Hepatocyte (in vitro differentiated cells): ENCODE results near the gene PHLDA2. TPM values are rescaled to one million over a fixed set of nuclear protein-coding genes. Genes with fewer than 3 reads are reported as not detected.

ENCODE experiments used
- DNase-seq: peaks from one replicate; pipeline ENCODE4 v3.0.0-alpha.2; 2016; ENCODE audit warnings: low spot score
- H2AFZ ChIP-seq: fragments of 200-600 bp; sonication (generic); 2 replicates; pipeline ENCODE4 v1.6.0; 2016; ENCODE audit warnings: antibody characterized with exemption, mild to moderate bottlenecking
- H3K27ac ChIP-seq: fragments of 200-600 bp; sonication (generic); 2 replicates; pipeline ENCODE4 v1.5.1; 2016; ENCODE audit warnings: mild to moderate bottlenecking
- H3K27me3 ChIP-seq: fragments of 200-600 bp; sonication (generic); 2 replicates; pipeline ENCODE4 v1.6.1; 2016
- H3K36me3 ChIP-seq: fragments of 200-600 bp; sonication (generic); replicated peaks from 2 replicates; pipeline ENCODE4 v1.5.1; 2016; ENCODE audit warnings: low read depth; ENCODE audit not compliant: insufficient read depth
- H3K4me1 ChIP-seq: fragments of 200-600 bp; sonication (generic); 2 replicates; pipeline ENCODE4 v1.5.1; 2016; ENCODE audit warnings: mild to moderate bottlenecking, moderate library complexity; ENCODE audit not compliant: insufficient read depth
- H3K4me2 ChIP-seq: fragments of 200-600 bp; sonication (generic); 2 replicates; pipeline ENCODE4 v1.6.0; 2016
- H3K4me3 ChIP-seq: fragments of 200-600 bp; sonication (generic); 2 replicates; pipeline ENCODE4 v1.5.1; 2016; ENCODE audit warnings: mild to moderate bottlenecking
- H3K79me2 ChIP-seq: fragments of 200-600 bp; sonication (generic); 2 replicates; pipeline ENCODE4 v1.6.0; 2017; ENCODE audit warnings: mild to moderate bottlenecking
- H3K9me2 ChIP-seq: fragments of 200-600 bp; sonication (generic); replicated peaks from 2 replicates; pipeline ENCODE4 v1.6.0; 2017; ENCODE audit warnings: mild to moderate bottlenecking; ENCODE audit not compliant: insufficient read depth
- H3K9me3 ChIP-seq: fragments of 200-600 bp; sonication (generic); 2 replicates; pipeline ENCODE4 v1.5.1; 2016; ENCODE audit warnings: low read depth, mild to moderate bottlenecking
- H4K20me1 ChIP-seq: fragments of 200-600 bp; sonication (generic); 2 replicates; pipeline ENCODE4 v1.6.0; 2016; ENCODE audit warnings: mild to moderate bottlenecking; ENCODE audit not compliant: insufficient read depth, poor library complexity, severe bottlenecking
- EZH2 ChIP-seq: fragments of 200-600 bp; sonication (generic); IDR thresholded peaks from 2 replicates; pipeline ENCODE4 v1.6.1; 2016; ENCODE audit warnings: antibody characterized with exemption, mild to moderate bottlenecking, borderline replicate concordance
- EZH2phosphoT487 ChIP-seq: fragments of 200-600 bp; sonication (generic); IDR thresholded peaks from one replicate; pipeline ENCODE4 v1.6.1; 2018; ENCODE audit warnings: antibody characterized with exemption, mild to moderate bottlenecking, low read depth, moderate library complexity; ENCODE audit not compliant: unreplicated experiment, severe bottlenecking
- WGBS: methylation state at CpG from one replicate; pipeline ENCODE4 v1.1.6; 2016; ENCODE audit warnings: low lambda C conversion rate; ENCODE audit errors: missing lambda C conversion rate; 5-methylcytosine and 5-hydroxymethylcytosine counted together
- polyA plus RNA-seq: library from polyadenylated mRNA; unstranded; fragments of >200 nt; fragmentation: Nextera tagmentation; extraction: Ambion mirVana; gene quantifications from 2 replicates; pipeline ENCODE4 v1.2.1, GENCODE V29; 2016
- total RNA-seq: library from RNA; depleted of rRNA; stranded (reverse); fragments of >200 nt; gene quantifications from 2 replicates; pipeline ENCODE4 v1.2.3, GENCODE V29; 2014
- TF ChIP-seq, protein P1 (sequence below): fragments of 200-600 bp; sonication (generic); IDR thresholded peaks from 2 replicates; pipeline ENCODE4 v1.5.1; 2016; ENCODE audit warnings: antibody characterized with exemption, mild to moderate bottlenecking; ENCODE audit not compliant: poor library complexity

The PHLDA2 gene
- total and polyA plus RNA-seq, 2 experiments from 2014 or later = 7.1 to 62.4 TPM

DNA sequence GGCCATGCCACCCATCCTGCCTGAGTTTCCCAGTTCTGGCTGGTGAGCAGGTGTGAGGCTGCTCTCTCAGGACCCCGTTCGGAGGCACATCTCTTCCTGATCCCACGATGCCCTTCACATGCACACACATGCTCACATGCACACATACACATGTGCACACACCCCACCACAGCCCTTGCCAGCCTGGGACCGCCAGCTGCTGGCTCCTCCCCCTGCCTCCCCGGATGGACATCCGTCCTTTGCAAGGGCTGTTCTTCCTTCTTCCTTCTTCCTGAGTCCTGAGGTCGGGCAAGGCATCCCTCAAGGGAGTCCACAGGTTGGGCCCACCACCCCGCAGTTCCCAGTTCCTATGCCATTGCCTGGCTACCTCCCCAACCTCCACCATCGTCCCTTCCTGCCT lies 33.2 kb downstream of the PHLDA2 start:
- no peak for TF ChIP-seq EZH2phosphoT487
- no peak overlapping the region for H3K27ac ChIP-seq
- WGBS = 91% methylated on average over 9 of the region's 9 CpGs
- H3K79me2 ChIP-seq = no peaks in the 10 kb centered on the region
- H3K27me3 ChIP-seq = no peaks in the 10 kb centered on the region
- H3K4me3 ChIP-seq = no peak overlapping the region
- DNase-seq = no peak
- H3K36me3 ChIP-seq = no peaks in the 10 kb centered on the region
- H2AFZ ChIP-seq = no peak overlapping the region
- no peak overlapping the region for H3K4me2 ChIP-seq
- H3K4me1 ChIP-seq = peaks cover 17% of the 10 kb centered on the region
- H4K20me1 ChIP-seq = no peaks in the 10 kb centered on the region
- no peaks in the 10 kb centered on the region for H3K9me2 ChIP-seq
- no peaks in the 10 kb centered on the region for H3K9me3 ChIP-seq

DNA sequence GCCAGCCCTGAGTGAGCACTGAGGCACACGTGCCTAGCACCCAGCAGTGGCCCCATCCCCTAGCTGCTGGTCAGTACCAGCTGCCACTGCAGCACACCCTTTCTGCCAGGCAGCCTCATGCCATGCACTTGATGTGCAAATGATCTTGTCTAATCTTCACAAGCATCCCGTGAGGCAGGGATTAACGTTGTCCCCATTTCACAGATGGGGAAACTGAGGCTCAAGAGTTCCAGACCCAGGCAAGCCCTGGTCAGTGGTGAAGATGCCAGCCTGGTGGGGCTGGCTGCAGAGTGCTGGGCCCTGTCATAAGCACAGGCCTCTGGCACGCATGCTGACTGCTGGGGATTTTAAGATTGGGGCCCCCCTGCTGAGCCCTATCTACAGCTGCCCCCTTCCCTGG lies 35.3 kb downstream of the PHLDA2 start:
- H3K36me3 ChIP-seq = no peaks in the 10 kb centered on the region
- no peaks in the 10 kb centered on the region for H3K79me2 ChIP-seq
- whole genome bisulfite sequencing = 84% methylated on average over 4 of the region's 4 CpGs
- H3K4me2 ChIP-seq = no peak overlapping the region
- no peak overlapping the region for H3K4me3 ChIP-seq
- no peaks in the 10 kb centered on the region for H3K9me3 ChIP-seq
- TF ChIP-seq EZH2phosphoT487 (no peak), EZH2 (no peak)
- TF ChIP-seq, protein P1, sequence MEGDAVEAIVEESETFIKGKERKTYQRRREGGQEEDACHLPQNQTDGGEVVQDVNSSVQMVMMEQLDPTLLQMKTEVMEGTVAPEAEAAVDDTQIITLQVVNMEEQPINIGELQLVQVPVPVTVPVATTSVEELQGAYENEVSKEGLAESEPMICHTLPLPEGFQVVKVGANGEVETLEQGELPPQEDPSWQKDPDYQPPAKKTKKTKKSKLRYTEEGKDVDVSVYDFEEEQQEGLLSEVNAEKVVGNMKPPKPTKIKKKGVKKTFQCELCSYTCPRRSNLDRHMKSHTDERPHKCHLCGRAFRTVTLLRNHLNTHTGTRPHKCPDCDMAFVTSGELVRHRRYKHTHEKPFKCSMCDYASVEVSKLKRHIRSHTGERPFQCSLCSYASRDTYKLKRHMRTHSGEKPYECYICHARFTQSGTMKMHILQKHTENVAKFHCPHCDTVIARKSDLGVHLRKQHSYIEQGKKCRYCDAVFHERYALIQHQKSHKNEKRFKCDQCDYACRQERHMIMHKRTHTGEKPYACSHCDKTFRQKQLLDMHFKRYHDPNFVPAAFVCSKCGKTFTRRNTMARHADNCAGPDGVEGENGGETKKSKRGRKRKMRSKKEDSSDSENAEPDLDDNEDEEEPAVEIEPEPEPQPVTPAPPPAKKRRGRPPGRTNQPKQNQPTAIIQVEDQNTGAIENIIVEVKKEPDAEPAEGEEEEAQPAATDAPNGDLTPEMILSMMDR = no peak
- H3K9me2 ChIP-seq = no peaks in the 10 kb centered on the region
- H3K4me1 ChIP-seq = peaks cover 22% of the 10 kb centered on the region
- DNase-seq = no peak
- no peaks in the 10 kb centered on the region for H4K20me1 ChIP-seq
- H2AFZ ChIP-seq = no peak overlapping the region
- no peaks in the 10 kb centered on the region for H3K27me3 ChIP-seq
- H3K27ac ChIP-seq = no peak overlapping the region

DNA sequence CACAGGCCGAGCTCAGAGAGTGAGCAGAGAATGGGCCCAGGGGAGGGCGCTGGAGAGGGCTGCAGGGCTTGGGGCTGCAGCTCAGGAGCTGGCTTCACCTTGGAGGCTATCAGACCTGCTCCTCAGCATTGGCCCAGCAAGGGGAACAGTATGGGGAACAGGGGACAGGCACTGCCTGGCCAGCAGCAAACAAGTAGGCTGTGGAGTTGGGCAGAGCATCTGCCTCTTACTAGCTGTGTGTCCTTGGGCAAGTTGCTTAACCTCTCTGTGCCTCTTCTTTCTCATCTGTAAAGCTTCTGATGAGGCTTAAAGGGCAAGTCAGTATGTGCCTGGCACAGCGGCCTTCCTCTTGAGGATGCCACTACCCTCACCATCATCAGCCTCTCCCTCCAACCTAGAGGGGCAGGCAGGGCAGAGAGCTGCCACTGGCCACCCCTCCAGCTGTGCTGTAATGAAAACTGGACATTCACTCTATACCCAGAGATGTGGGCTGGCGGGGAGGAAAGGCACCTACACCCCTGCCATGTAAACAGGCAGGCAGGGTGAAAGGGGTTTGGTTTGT lies 36.2 kb downstream of the PHLDA2 start:
- WGBS = 77% methylated on average over 3 of the region's 4 CpGs
- TF ChIP-seq EZH2 (no peak), EZH2phosphoT487 (no peak)
- TF ChIP-seq, protein P1 = no peak
- Histone ChIP-seq H3K9me2 (no peaks in the 10 kb centered on the region), H4K20me1 (no peaks in the 10 kb centered on the region), H3K9me3 (no peaks in the 10 kb centered on the region), H3K27ac (peak overlapping the region; percentile 71), H3K79me2 (no peaks in the 10 kb centered on the region), H3K4me2 (peak overlapping the region; percentile 87), H2AFZ (peak overlapping the region; percentile 90), H3K4me3 (no peak overlapping the region), H3K36me3 (no peaks in the 10 kb centered on the region), H3K27me3 (no peaks in the 10 kb centered on the region), H3K4me1 (peaks cover 22% of the 10 kb centered on the region)
- peak; percentile 46 for DNase-seq

DNA sequence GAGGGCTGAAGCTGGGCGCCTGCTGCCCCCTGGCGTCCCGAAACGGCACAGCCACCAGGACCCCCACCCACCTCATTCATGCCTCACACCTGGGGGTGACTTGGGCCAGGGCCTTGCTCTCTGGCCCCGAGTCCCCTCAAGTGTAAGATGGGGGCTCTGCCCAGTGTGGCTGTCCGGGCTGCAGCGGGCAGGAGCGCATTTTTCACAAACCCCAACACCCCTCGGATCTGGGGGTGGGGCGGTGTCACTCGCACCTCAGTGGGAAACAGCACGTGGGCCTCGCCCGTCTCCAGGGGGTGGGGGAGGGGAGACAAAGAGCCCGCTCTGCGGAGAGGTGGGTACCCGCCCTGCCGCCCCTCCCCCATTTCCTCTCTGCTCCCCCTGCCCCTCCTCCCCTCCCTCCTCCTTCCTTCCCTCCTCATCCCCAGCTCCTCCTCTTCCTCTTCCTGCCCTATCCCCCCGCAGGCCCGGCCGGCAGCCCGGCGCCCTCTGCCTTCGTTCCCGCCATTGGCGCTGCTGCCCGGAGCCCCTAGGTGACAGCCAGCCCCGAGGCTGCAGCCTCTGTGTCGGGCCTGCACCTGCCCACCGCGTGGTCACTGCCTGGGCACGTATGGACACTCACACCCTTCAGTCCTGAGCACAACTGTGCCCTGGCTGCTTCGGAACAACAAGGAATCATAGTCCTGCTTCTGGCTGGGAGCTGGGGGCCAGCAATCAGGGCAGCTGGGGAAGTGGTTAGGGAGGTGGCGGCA lies 36.8 kb downstream of the PHLDA2 start:
- peak overlapping the region; percentile 90 for H2AFZ ChIP-seq
- H3K4me1 ChIP-seq = peaks cover 22% of the 10 kb centered on the region
- H3K4me3 ChIP-seq = no peak overlapping the region
- no peak for TF ChIP-seq EZH2
- TF ChIP-seq, protein P1 = peak; percentile 97
- H3K9me2 ChIP-seq = no peaks in the 10 kb centered on the region
- H3K4me2 ChIP-seq = peak overlapping the region; percentile 87
- peak overlapping the region; percentile 71 for H3K27ac ChIP-seq
- no peaks in the 10 kb centered on the region for H3K36me3 ChIP-seq
- 11% methylated on average over 22 of the region's 34 CpGs for WGBS
- H3K27me3 ChIP-seq = no peaks in the 10 kb centered on the region
- H4K20me1 ChIP-seq = no peaks in the 10 kb centered on the region
- no peaks in the 10 kb centered on the region for H3K79me2 ChIP-seq
- H3K9me3 ChIP-seq = no peaks in the 10 kb centered on the region
- peak; percentile 61 for DNase-seq
